ENCODE results near the gene ERVFRD-1.

The ERVFRD-1 gene

DNA sequence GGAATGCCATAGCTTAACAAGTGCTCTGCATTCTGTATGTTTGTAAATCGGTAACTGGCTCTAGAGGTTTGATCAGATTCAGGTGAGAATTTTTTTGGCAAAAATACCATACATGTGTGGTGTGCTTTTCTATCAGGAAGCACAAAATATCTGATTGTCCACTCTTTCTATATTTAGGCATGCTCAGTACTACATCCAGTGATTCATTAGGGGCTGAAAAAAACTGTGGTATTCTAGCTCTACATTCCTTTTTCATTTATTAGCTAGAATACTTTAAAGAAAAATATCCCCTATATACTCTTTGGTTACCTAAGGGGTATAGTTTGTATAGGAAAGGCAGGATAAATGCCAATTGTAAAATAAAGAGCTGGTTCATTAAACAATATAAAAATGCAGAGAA lies 56.8 kb downstream of the ERVFRD-1 start:
- Histone ChIP-seq H3K9me3 (ENCODE audit: control insufficient read depth, insufficient read depth, low read depth, low read length) (no peaks in the 10 kb centered on the region), H3K27ac (ENCODE audit: extremely low read depth, low read depth, low read length) (no peak overlapping the region), H3K4me1 (ENCODE audit: control insufficient read depth, insufficient read depth, low read length) (peaks cover 8% of the 10 kb centered on the region), H3K4me3 (ENCODE audit: low read depth, low read length) (no peak overlapping the region), H3K36me3 (ENCODE audit: control insufficient read depth in 2 of 2, insufficient read depth in 1 of 2, low read length in 2 of 2) (no peaks in the 10 kb centered on the region)
- POLR2A ChIA-PET: no interaction called here
- TF ChIP-seq ZNF302 (tag by site-specific recombination; IDR thresholded peaks at IDR 0.05; ENCODE audit: low read depth) (no peak), ZNF202 (tag by site-specific recombination; IDR thresholded peaks at IDR 0.05; ENCODE audit: borderline replicate concordance) (no peak), KLF9 (tag by site-specific recombination; IDR thresholded peaks at IDR 0.05; ENCODE audit: low read depth) (no peak), PBX3 (CRISPR knock-in tag; IDR thresholded peaks at IDR 0.05) (no peak)
- CTCF ChIA-PET: interaction anchor here (0.6 to 5.9 kb wide), 9 partner anchors 9 to 441 kb away, joined by 3 to 36 read pairs (median 6); no protein-coding TSS in a partner anchor

DNA sequence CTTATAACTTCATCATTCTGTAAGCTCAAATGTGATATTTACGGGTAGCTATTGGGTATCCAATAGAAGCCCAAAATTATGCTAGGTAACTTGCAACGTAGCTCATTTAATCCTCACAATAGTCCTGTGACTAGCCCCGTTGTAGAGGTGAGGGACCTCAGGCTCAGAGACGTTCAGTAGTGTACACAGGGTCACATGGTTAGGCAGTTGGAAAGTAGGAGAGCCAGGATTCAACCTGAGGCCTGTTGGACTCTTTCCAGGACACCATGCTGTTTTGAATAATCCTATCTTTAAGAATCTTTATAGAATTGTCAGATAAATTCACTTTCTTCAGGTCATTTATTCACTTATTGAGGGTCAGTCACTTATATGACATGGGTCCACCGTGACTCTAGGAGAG lies 58.2 kb downstream of the ERVFRD-1 start:
- no peaks in the 10 kb centered on the region for H3K36me3 ChIP-seq (ENCODE audit: control insufficient read depth in 2 of 2, insufficient read depth in 1 of 2, low read length in 2 of 2)
- ChIA-PET CTCF (interaction anchor here (1.2 to 5.9 kb wide), 4 partner anchors 13 to 443 kb away, joined by 4 to 36 read pairs (median 18); no protein-coding TSS in a partner anchor), POLR2A (interaction anchor here (0.7 to 0.8 kb wide), 3 partner anchors 40 to 844 kb away, joined by 3 to 6 read pairs (median 3); partner anchors contain the start of gene SYCP2L)
- H3K4me3 ChIP-seq (ENCODE audit: low read depth, low read length): no peak overlapping the region
- peaks cover 8% of the 10 kb centered on the region for H3K4me1 ChIP-seq (ENCODE audit: control insufficient read depth, insufficient read depth, low read length)
- H3K27ac ChIP-seq (ENCODE audit: extremely low read depth, low read depth, low read length): no peak overlapping the region
- no peaks in the 10 kb centered on the region for H3K9me3 ChIP-seq (ENCODE audit: control insufficient read depth, insufficient read depth, low read depth, low read length)
- TF ChIP-seq SP2 (tag by site-specific recombination; IDR thresholded peaks at IDR 0.05) (no peak), ZNF404 (tag by site-specific recombination; IDR thresholded peaks at IDR 0.05) (no peak), ZNF658 (tag by site-specific recombination; IDR thresholded peaks at IDR 0.05) (no peak), ZNF768 (tag by site-specific recombination; IDR thresholded peaks at IDR 0.05) (no peak), GLI2 (tag by site-specific recombination; IDR thresholded peaks at IDR 0.05; ENCODE audit: borderline replicate concordance, low read depth) (no peak), PRDM2 (tag by site-specific recombination; IDR thresholded peaks at IDR 0.05; ENCODE audit: borderline replicate concordance) (no peak), ZNF311 (tag by site-specific recombination; IDR thresholded peaks at IDR 0.05; ENCODE audit: borderline replicate concordance) (no peak), ZFP69B (tag by site-specific recombination; IDR thresholded peaks at IDR 0.05) (no peak), ZNF830 (tag by site-specific recombination; IDR thresholded peaks at IDR 0.05; ENCODE audit: low read depth) (no peak), KLF10 (tag by site-specific recombination; IDR thresholded peaks at IDR 0.05) (no peak), ATF2 (tag by site-specific recombination; IDR thresholded peaks at IDR 0.05; ENCODE audit: low read depth) (no peak), ZNF23 (tag by site-specific recombination; IDR thresholded peaks at IDR 0.05; ENCODE audit: borderline replicate concordance) (no peak), ZNF239 (tag by site-specific recombination; IDR thresholded peaks at IDR 0.05) (no peak), ZNF2 (tag by site-specific recombination; IDR thresholded peaks at IDR 0.05) (no peak), YY1 (tag by site-specific recombination; IDR thresholded peaks at IDR 0.05) (no peak), ZNF670 (tag by site-specific recombination; IDR thresholded peaks at IDR 0.05; ENCODE audit: low read depth) (no peak)
